H1 (cell line): ENCODE measurements around the gene ZNF692. TPM values are rescaled to one million over a fixed set of nuclear protein-coding genes. Genes with fewer than 3 reads are reported as not detected.

Experiments
- CTCF ChIA-PET: fragments of 300-600 bp; sonication (Branson Sonifier 250); formaldehyde crosslinking; loops from one replicate; lab custom pipeline; 2021; ENCODE audit not compliant: partially characterized antibody; lab: Charles Lee
- POLR2A ChIA-PET: fragments of 300-600 bp; sonication (Branson Sonifier 250); formaldehyde crosslinking; loops from one replicate; lab custom pipeline; 2021; ENCODE audit warnings: inconsistent platforms; ENCODE audit not compliant: partially characterized antibody; lab: Charles Lee
- DNase-seq, 2 experiments: peaks; one replicate each; pipeline versions ENCODE4 v3.0.0 to v3.0.0-alpha.2; 2010 to 2022; ENCODE audit warnings: low spot score in 2 of 2, low read depth in 1 of 2, mixed read lengths in 1 of 2
- FAIRE-seq: peaks from 2 replicates; lab custom pipeline; 2011; peaks lifted over from hg19 to GRCh38; lab: Jason Lieb, UNC
- H2AFZ ChIP-seq: 2 replicates; pipeline ENCODE4 v1.8.1; 2012; ENCODE audit warnings: low read length, inconsistent platforms
- H2AK5ac ChIP-seq: 2 replicates; pipeline ENCODE4 v1.6.1; 2013; ENCODE audit warnings: low read depth, low read length
- H2BK120ac ChIP-seq: replicated peaks from 2 replicates; pipeline ENCODE3; 2013; ENCODE audit warnings: low read depth, low read length, inconsistent platforms
- H2BK12ac ChIP-seq: 2 replicates; pipeline ENCODE4 v1.6.1; 2013; ENCODE audit warnings: low read depth, low read length
- H2BK15ac ChIP-seq: 2 replicates; pipeline ENCODE4 v1.6.1; 2013; ENCODE audit warnings: low read length
- H2BK20ac ChIP-seq: 2 replicates; pipeline ENCODE4 v1.6.1; 2013; ENCODE audit warnings: low read length
- H2BK5ac ChIP-seq: 2 replicates; pipeline ENCODE4 v1.6.1; 2013; ENCODE audit warnings: low read depth, low read length
- H3K14ac ChIP-seq: 2 replicates; pipeline ENCODE4 v1.6.1; 2013; ENCODE audit warnings: inconsistent platforms; ENCODE audit not compliant: insufficient read length
- H3K18ac ChIP-seq: 2 replicates; pipeline ENCODE4 v1.6.1; 2013; ENCODE audit warnings: low read length; ENCODE audit errors: extremely low read depth
- H3K23ac ChIP-seq: 2 replicates; pipeline ENCODE4 v1.6.1; 2013; ENCODE audit warnings: inconsistent platforms; ENCODE audit not compliant: insufficient read length
- H3K23me2 ChIP-seq: 2 replicates; pipeline ENCODE4 v1.6.1; 2013; ENCODE audit warnings: low read depth, low read length
- H3K27ac ChIP-seq: 2 replicates; pipeline ENCODE4 v1.6.1; 2011; ENCODE audit warnings: low read depth, low read length, inconsistent platforms
- H3K27me3 ChIP-seq, 4 experiments: replicated peaks in 1 of 4; 1 replicate in 1 of 4; 2 replicates in 3 of 4; pipeline versions ENCODE4 v1.6.1 to v1.8.1; 2011 to 2013; ENCODE audit warnings: low read length in 3 of 4, mild to moderate bottlenecking in 3 of 4, inconsistent platforms in 2 of 4, mixed read lengths in 2 of 4, moderate library complexity in 1 of 4; ENCODE audit not compliant: control insufficient read depth in 3 of 4, insufficient read depth in 3 of 4; ENCODE audit errors: extremely low read depth in 1 of 4
- H3K36me3 ChIP-seq, 4 experiments: 2 replicates each; pipeline versions ENCODE4 v1.6.1 to v1.8.1; 2011 to 2013; ENCODE audit warnings: mild to moderate bottlenecking in 4 of 4, low read length in 3 of 4, moderate library complexity in 2 of 4, control low read depth in 1 of 4, inconsistent platforms in 1 of 4; ENCODE audit not compliant: insufficient read depth in 4 of 4, control insufficient read depth in 2 of 4
- H3K4ac ChIP-seq: replicated peaks from 2 replicates; pipeline ENCODE3; 2013; ENCODE audit warnings: low read length, low read depth, mixed read lengths, inconsistent platforms; ENCODE audit not compliant: insufficient read length
- H3K4me1 ChIP-seq, 4 experiments: replicated peaks in 1 of 4; 1 replicate in 1 of 4; 2 replicates in 3 of 4; pipeline versions ENCODE4 v1.6.1 to v1.8.1; 2011 to 2013; ENCODE audit warnings: low read length in 3 of 4, inconsistent platforms in 2 of 4, mixed read lengths in 1 of 4; ENCODE audit not compliant: insufficient read depth in 4 of 4, control insufficient read depth in 3 of 4
- H3K4me2 ChIP-seq, 2 experiments: 2 replicates each; pipeline versions ENCODE4 v1.6.1 to v1.8.1; 2011 to 2013; ENCODE audit warnings: low read depth in 2 of 2, low read length in 2 of 2, control low read depth in 1 of 2, inconsistent platforms in 1 of 2, mild to moderate bottlenecking in 1 of 2; ENCODE audit not compliant: insufficient read depth in 1 of 2
- H3K4me3 ChIP-seq, 4 experiments: fragments of 200-600, 300-600 bp in 1 of 4; sonication (generic), shearing (Covaris generic), sonication (Bioruptor Twin) in 1 of 4; 2 replicates each; pipeline versions ENCODE4 v1.5.1 to v1.8.1; 2011 to 2016; ENCODE audit warnings: low read length in 4 of 4, low read depth in 3 of 4, control low read depth in 2 of 4, inconsistent platforms in 2 of 4, mild to moderate bottlenecking in 2 of 4, mixed read lengths in 1 of 4, moderate library complexity in 1 of 4; ENCODE audit not compliant: insufficient read depth in 2 of 4; ENCODE audit errors: extremely low read depth in 1 of 4
- H3K56ac ChIP-seq: replicated peaks from 2 replicates; pipeline ENCODE3; 2013; ENCODE audit warnings: low read depth, mild to moderate bottlenecking, mixed read lengths, low read length, inconsistent platforms; ENCODE audit not compliant: insufficient read length
- H3K79me1 ChIP-seq: 2 replicates; pipeline ENCODE4 v1.6.1; 2013; ENCODE audit warnings: low read depth, low read length, control low read depth
- H3K79me2 ChIP-seq, 2 experiments: 2 replicates each; pipeline versions ENCODE4 v1.6.1 to v1.8.1; 2012 to 2013; ENCODE audit warnings: low read length in 2 of 2, mild to moderate bottlenecking in 2 of 2, inconsistent platforms in 1 of 2; ENCODE audit not compliant: insufficient read depth in 2 of 2, control insufficient read depth in 1 of 2
- H3K9ac ChIP-seq, 4 experiments: replicated peaks in 1 of 4; 1 replicate in 1 of 4; 2 replicates in 3 of 4; pipeline versions ENCODE4 v1.6.1 to v1.8.1; 2011 to 2013; ENCODE audit warnings: low read depth in 3 of 4, low read length in 3 of 4, control low read depth in 2 of 4, mild to moderate bottlenecking in 2 of 4, moderate library complexity in 2 of 4, inconsistent platforms in 1 of 4; ENCODE audit errors: extremely low read depth in 1 of 4
- H3K9me3 ChIP-seq, 2 experiments: 2 replicates each; pipeline versions ENCODE4 v1.6.1 to v1.8.1; 2012 to 2013; ENCODE audit warnings: mild to moderate bottlenecking in 2 of 2, moderate library complexity in 2 of 2, control low read depth in 1 of 2, inconsistent platforms in 1 of 2, low read depth in 1 of 2, low read length in 1 of 2, mixed read lengths in 1 of 2; ENCODE audit not compliant: insufficient read depth in 2 of 2
- H4K20me1 ChIP-seq, 2 experiments: replicated peaks in 1 of 2; 2 replicates each; pipeline versions ENCODE3 to v1.8.1; 2011 to 2013; ENCODE audit warnings: inconsistent platforms in 2 of 2, low read length in 2 of 2, mild to moderate bottlenecking in 1 of 2; ENCODE audit not compliant: insufficient read depth in 2 of 2, control insufficient read depth in 1 of 2
- H4K5ac ChIP-seq: 2 replicates; pipeline ENCODE4 v1.6.1; 2013; ENCODE audit warnings: low read length, low read depth, mixed read lengths, inconsistent platforms; ENCODE audit not compliant: insufficient read length
- H4K8ac ChIP-seq: 2 replicates; pipeline ENCODE4 v1.8.0; 2013; ENCODE audit warnings: mild to moderate bottlenecking, moderate library complexity, low read length, inconsistent platforms; ENCODE audit not compliant: insufficient read depth; ENCODE audit errors: extremely low read depth
- H4K91ac ChIP-seq: replicated peaks from 2 replicates; pipeline ENCODE3; 2013; ENCODE audit warnings: low read length, mixed read lengths, inconsistent platforms; ENCODE audit not compliant: insufficient read length
- ATF3 ChIP-seq: IDR thresholded peaks from 2 replicates; pipeline ENCODE4 v1.6.1; 2011; ENCODE audit warnings: low read depth, mild to moderate bottlenecking, low read length; ENCODE audit not compliant: insufficient read depth
- EZH2 ChIP-seq: fragments of 200-600 bp; sonication (generic); IDR thresholded peaks from 2 replicates; pipeline ENCODE4 v1.7.1; 2012; ENCODE audit warnings: low read depth, mild to moderate bottlenecking, moderate library complexity, low read length, inconsistent platforms; ENCODE audit not compliant: severe bottlenecking
- GTF2F1 ChIP-seq: IDR thresholded peaks from 2 replicates; pipeline ENCODE4 v1.6.1; 2012; ENCODE audit warnings: low read depth, low read length, improper control_type of control experiment, borderline replicate concordance
- KDM5A ChIP-seq: fragments of 200-600 bp; IDR thresholded peaks from 2 replicates; pipeline ENCODE4 v1.7.1; 2012; ENCODE audit warnings: mild to moderate bottlenecking, low read length, inconsistent platforms, mixed read lengths
- MAX ChIP-seq: IDR thresholded peaks from 2 replicates; pipeline ENCODE4 v1.6.1; 2012; ENCODE audit warnings: inconsistent platforms
- PHF8 ChIP-seq: fragments of 200-600 bp; sonication (generic); conservative IDR thresholded peaks from 2 replicates; pipeline ENCODE4 v1.7.1; 2012; ENCODE audit warnings: low read depth, mild to moderate bottlenecking, inconsistent platforms, low read length, moderate library complexity
- POLR2A ChIP-seq, 2 experiments: IDR thresholded peaks; 1 replicate in 1 of 2; 2 replicates in 1 of 2; pipeline ENCODE4 v1.6.1; 2011; ENCODE audit warnings: low read depth in 2 of 2, low read length in 2 of 2, mild to moderate bottlenecking in 2 of 2; ENCODE audit errors: control extremely low read depth in 1 of 2
- POU5F1 ChIP-seq: IDR thresholded peaks from 2 replicates; pipeline ENCODE4 v1.6.1; 2011; ENCODE audit warnings: low read depth, mild to moderate bottlenecking, low read length, moderate library complexity
- RAD21 ChIP-seq, 2 experiments: IDR thresholded peaks in 1 of 2; conservative IDR thresholded peaks in 1 of 2; 2 replicates each; pipeline ENCODE4 v1.6.1; 2011; ENCODE audit warnings: low read depth in 2 of 2, low read length in 2 of 2, improper control_type of control experiment in 1 of 2, inconsistent platforms in 1 of 2, mild to moderate bottlenecking in 1 of 2, moderate library complexity in 1 of 2
- RNF2 ChIP-seq: fragments of 200-900, 300-1000 bp; sonication (generic); IDR thresholded peaks from 2 replicates; pipeline ENCODE4 v1.7.1; 2016; ENCODE audit warnings: borderline replicate concordance, low read depth, mild to moderate bottlenecking, antibody characterized with exemption, low read length; ENCODE audit not compliant: poor library complexity, severe bottlenecking; ENCODE audit errors: missing control alignments
- SIRT6 ChIP-seq: IDR thresholded peaks from one replicate; pipeline ENCODE4 v1.7.1; 2012; ENCODE audit warnings: low read length, inconsistent platforms
- SIX5 ChIP-seq: IDR thresholded peaks from 2 replicates; pipeline ENCODE4 v1.6.1; 2011; ENCODE audit warnings: mild to moderate bottlenecking, low read depth, low read length
- TBP ChIP-seq: IDR thresholded peaks from 2 replicates; pipeline ENCODE4 v1.6.1; 2011; ENCODE audit warnings: low read depth, low read length, improper control_type of control experiment
- WGBS, 2 experiments: shearing (Covaris generic) in 1 of 2; methylation state at CpG; one replicate each; pipeline versions ENCODE4 v1.1.6 to v1.1.7; 2013 to 2015; ENCODE audit warnings: low lambda C conversion rate in 2 of 2, mixed read lengths in 2 of 2, inconsistent platforms in 1 of 2, low coverage in 1 of 2, missing lambda C conversion rate in 1 of 2; ENCODE audit not compliant: insufficient replicate concordance in 2 of 2, insufficient coverage in 1 of 2, insufficient read length in 1 of 2; ENCODE audit errors: extremely low coverage in 1 of 2, missing lambda C conversion rate in 1 of 2; 5-methylcytosine and 5-hydroxymethylcytosine counted together
- polyA plus RNA-seq, 7 experiments: library from polyadenylated mRNA; depleted of rRNA in 3 of 7; stranded (reverse) in 5 of 7; unstranded in 2 of 7; fragments of >200 nt in 5 of 7; fragments of 200-250 nt in 2 of 7; gene quantifications; 1 replicate in 5 of 7; 2 replicates in 1 of 7; 4 replicates in 1 of 7; pipeline versions ENCODE4 v1.2.1 to v1.2.3, GENCODE V29; 2011 to 2013; ENCODE audit warnings: missing spikeins in 2 of 7, mixed read lengths in 2 of 7
- total RNA-seq: library from RNA; stranded (reverse); fragmentation: NEBNext Ultra II Directional; extraction: Animal tissue kit (Norgen Biotek cat#: 25700); gene quantifications from 2 replicates; pipeline ENCODE4 v1.2.1, GENCODE V29; 2021

Gene ZNF692
- total and polyA plus RNA-seq, 2 of the 8 experiments (the other 6 are each of a cell fraction or from before 2014, with no cell fraction given), result 38.4 to 52.3 TPM

GRCh38 chr1:248850124-248850523, 8.8 kb downstream of the ZNF692 start:
- FAIRE-seq, result no peak
- Histone ChIP-seq H2BK5ac (no peak overlapping the region), H2AFZ (no peak overlapping the region), H3K9me3 (no peaks in the 10 kb centered on the region), H3K23me2 (no peaks in the 10 kb centered on the region), H3K4ac (no peak overlapping the region), H3K79me2 (no peaks in the 10 kb centered on the region), H3K79me1 (0 out of 2 replicates have a peak, but pooled peaks cover 2% of the 10 kb centered on the region), H4K20me1 (peaks cover 7 to 24% of the 10 kb centered on the region in 2 experiments), H4K8ac (no peak overlapping the region), H4K91ac (no peak overlapping the region), H3K36me3 (peaks cover 10 to 41% (median 39%) of the 10 kb centered on the region in 4 experiments), H2BK120ac (no peak overlapping the region), H3K27me3 (no peaks in the 10 kb centered on the region), H3K4me1 (no peaks in the 10 kb centered on the region), H3K4me3 (no peak overlapping the region), H3K18ac (no peak overlapping the region), H3K23ac (no peak overlapping the region), H2BK20ac (no peak overlapping the region), H3K9ac (no peak overlapping the region), H3K4me2 (no peak overlapping the region), H2BK12ac (no peak overlapping the region), H3K27ac (no peak overlapping the region), H2AK5ac (no peak overlapping the region), H4K5ac (no peak overlapping the region), H3K56ac (no peak overlapping the region), H2BK15ac (no peak overlapping the region), H3K14ac (no peak overlapping the region)
- ChIA-PET POLR2A (interaction anchor here (0.8 to 6.7 kb wide), 5 partner anchors 8 to 64 kb away, joined by 3 to 47 read pairs (median 4); partner anchors contain the start of genes ZNF672 and ZNF692), CTCF (interaction anchor here (0.8 to 4.1 kb wide), 4 partner anchors 8 to 57 kb away, joined by 3 to 27 read pairs (median 4); no protein-coding TSS in a partner anchor)
- WGBS, 2 experiments, result 97% methylated on average over 7 of the region's 9 CpGs; no CpG with 5 or more reads in 1 of the 2 experiments
- no peak for DNase-seq
- no peak for TF ChIP-seq KDM5A
- TF ChIP-seq SIX5, result no peak
- TF ChIP-seq RAD21 (IDR thresholded peaks at IDR 0.05 in 1 of 2, conservative IDR thresholded peaks at IDR 0.05 in 1 of 2; ENCODE audit: low read depth in 2 of 2, low read length in 2 of 2), result no peak
- TF ChIP-seq GTF2F1, result no peak
- TF ChIP-seq EZH2, result no peak
- no peak for TF ChIP-seq PHF8
- no peak for TF ChIP-seq SIRT6
- no peak for TF ChIP-seq POLR2A (IDR thresholded peaks at IDR 0.05; ENCODE audit: control extremely low read depth in 1 of 2, low read depth in 2 of 2, low read length in 2 of 2)
- TF ChIP-seq RNF2, result no peak
- no peak for TF ChIP-seq POU5F1
- no peak for TF ChIP-seq TBP
- TF ChIP-seq MAX, result no peak
- no peak for TF ChIP-seq ATF3
